ENCODE results near the gene PHF19. TPM values are rescaled to one million over a fixed set of nuclear protein-coding genes. Genes with fewer than 3 reads are reported as not detected.

The PHF19 gene
- total and polyA plus RNA-seq, 9 donors: 16.8 to 56.0 (median 40.2) TPM

DNA sequence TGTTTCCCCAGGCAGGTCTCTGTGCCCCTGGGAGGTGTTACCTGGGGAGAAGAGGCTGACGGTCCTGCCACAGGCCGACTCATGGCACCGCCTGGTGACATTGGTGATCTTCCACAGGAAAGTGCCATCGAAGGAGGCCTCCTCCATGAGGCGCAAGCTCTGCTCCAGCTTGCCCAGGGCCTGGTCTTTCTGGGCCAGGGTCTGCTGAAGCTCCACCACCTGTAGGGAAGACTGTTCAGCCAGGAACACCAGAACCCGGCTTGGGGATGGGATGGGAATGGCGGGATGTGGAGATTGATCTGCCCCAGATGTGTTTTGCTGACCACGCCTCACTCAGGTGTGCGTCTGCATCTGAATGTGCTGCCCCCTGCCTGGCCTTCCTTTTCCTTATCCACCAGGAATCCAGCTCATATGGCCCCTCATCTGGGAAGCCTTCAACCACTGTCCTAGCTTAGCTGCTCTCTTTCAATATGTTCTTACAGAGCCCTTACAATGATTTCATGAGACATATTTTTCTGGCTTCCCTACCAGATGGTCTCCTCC lies 34.4 kb upstream of the PHF19 start:
- Histone ChIP-seq H3K4me3 (no peak overlapping the region), H3K36me3 (no peaks in the 10 kb centered on the region), H3K27ac (no peak overlapping the region), H3K27me3 (no peaks in the 10 kb centered on the region), H3K4me1 (ENCODE audit: insufficient read depth) (peaks cover 2% of the 10 kb centered on the region), H3K9me3 (no peaks in the 10 kb centered on the region)
- no peak for TF ChIP-seq POLR2A (IDR thresholded peaks at IDR 0.05)
- TF ChIP-seq, protein P1, sequence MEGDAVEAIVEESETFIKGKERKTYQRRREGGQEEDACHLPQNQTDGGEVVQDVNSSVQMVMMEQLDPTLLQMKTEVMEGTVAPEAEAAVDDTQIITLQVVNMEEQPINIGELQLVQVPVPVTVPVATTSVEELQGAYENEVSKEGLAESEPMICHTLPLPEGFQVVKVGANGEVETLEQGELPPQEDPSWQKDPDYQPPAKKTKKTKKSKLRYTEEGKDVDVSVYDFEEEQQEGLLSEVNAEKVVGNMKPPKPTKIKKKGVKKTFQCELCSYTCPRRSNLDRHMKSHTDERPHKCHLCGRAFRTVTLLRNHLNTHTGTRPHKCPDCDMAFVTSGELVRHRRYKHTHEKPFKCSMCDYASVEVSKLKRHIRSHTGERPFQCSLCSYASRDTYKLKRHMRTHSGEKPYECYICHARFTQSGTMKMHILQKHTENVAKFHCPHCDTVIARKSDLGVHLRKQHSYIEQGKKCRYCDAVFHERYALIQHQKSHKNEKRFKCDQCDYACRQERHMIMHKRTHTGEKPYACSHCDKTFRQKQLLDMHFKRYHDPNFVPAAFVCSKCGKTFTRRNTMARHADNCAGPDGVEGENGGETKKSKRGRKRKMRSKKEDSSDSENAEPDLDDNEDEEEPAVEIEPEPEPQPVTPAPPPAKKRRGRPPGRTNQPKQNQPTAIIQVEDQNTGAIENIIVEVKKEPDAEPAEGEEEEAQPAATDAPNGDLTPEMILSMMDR (IDR thresholded peaks at IDR 0.05): no peak
- TF ChIP-seq EP300 (IDR thresholded peaks at IDR 0.05): no peak
- WGBS, 3 donors: 89 to 95% (median 94%) methylated on average over 9 of the region's 9 CpGs
- intact Hi-C loops (cut with DNase I): no loop called here
- DNase-seq: no peak

DNA sequence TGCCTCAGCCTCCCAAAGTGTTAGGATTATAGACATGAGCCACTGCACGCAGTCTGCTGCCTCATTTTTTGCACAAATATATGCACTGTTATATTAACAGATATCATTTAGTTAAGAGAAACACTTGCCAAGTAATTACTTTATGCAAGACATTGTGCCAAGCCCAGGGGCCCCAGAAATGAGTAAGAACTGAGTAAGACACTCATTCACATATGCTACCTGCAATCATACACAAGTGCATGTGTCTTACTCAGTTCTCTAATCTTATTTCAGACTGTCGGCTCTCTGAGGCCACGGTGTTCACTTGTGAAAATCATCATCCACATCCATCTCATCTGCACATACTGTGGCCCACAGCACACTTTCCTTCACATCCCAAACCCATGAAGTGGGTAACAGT lies 33.7 kb upstream of the PHF19 start:
- no peak overlapping the region for H3K27ac ChIP-seq
- H3K4me3 ChIP-seq: no peak overlapping the region
- intact Hi-C loops (cut with DNase I): no loop called here
- H3K9me3 ChIP-seq: no peaks in the 10 kb centered on the region
- H3K36me3 ChIP-seq: no peaks in the 10 kb centered on the region
- H3K27me3 ChIP-seq: no peaks in the 10 kb centered on the region
- 90 to 99% (median 94%) methylated on average over 3 of the region's 3 CpGs for WGBS, 3 donors
- TF ChIP-seq, protein P1 (IDR thresholded peaks at IDR 0.05): no peak
- TF ChIP-seq POLR2A (IDR thresholded peaks at IDR 0.05): no peak
- no peak for TF ChIP-seq EP300 (IDR thresholded peaks at IDR 0.05)
- no peak for DNase-seq
- H3K4me1 ChIP-seq (ENCODE audit: insufficient read depth): no peaks in the 10 kb centered on the region

DNA sequence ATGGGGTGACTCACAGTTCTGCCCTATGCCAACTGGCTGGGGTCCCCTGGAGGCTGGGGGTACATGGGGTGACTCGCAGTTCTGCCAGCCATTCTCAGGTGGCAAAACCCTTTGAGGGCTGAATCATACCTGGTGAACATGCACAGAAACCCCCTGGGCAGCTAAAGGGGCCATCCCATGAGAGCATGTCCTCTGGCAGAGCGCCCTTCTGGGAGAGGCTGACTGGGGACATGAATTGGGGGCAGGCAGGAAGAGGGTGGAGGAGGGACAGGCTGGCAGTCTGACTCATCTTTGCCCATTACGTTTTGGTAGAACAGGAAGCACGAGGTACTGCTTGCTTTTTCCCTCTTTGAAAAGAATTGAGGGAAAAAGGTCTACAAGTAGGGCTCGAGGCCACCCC lies 32.9 kb upstream of the PHF19 start:
- H3K27me3 ChIP-seq: no peaks in the 10 kb centered on the region
- no peak overlapping the region for H3K4me3 ChIP-seq
- no peaks in the 10 kb centered on the region for H3K36me3 ChIP-seq
- DNase-seq: peak in 1 of 5 donors; percentile 16
- WGBS, 3 donors: 80 to 86% (median 84%) methylated on average over 5 of the region's 5 CpGs
- no peak overlapping the region for H3K27ac ChIP-seq
- no peaks in the 10 kb centered on the region for H3K9me3 ChIP-seq
- intact Hi-C loops (cut with DNase I): no loop called here
- no peaks in the 10 kb centered on the region for H3K4me1 ChIP-seq (ENCODE audit: insufficient read depth)
- TF ChIP-seq EP300 (IDR thresholded peaks at IDR 0.05) (no peak), POLR2A (IDR thresholded peaks at IDR 0.05) (no peak)

DNA sequence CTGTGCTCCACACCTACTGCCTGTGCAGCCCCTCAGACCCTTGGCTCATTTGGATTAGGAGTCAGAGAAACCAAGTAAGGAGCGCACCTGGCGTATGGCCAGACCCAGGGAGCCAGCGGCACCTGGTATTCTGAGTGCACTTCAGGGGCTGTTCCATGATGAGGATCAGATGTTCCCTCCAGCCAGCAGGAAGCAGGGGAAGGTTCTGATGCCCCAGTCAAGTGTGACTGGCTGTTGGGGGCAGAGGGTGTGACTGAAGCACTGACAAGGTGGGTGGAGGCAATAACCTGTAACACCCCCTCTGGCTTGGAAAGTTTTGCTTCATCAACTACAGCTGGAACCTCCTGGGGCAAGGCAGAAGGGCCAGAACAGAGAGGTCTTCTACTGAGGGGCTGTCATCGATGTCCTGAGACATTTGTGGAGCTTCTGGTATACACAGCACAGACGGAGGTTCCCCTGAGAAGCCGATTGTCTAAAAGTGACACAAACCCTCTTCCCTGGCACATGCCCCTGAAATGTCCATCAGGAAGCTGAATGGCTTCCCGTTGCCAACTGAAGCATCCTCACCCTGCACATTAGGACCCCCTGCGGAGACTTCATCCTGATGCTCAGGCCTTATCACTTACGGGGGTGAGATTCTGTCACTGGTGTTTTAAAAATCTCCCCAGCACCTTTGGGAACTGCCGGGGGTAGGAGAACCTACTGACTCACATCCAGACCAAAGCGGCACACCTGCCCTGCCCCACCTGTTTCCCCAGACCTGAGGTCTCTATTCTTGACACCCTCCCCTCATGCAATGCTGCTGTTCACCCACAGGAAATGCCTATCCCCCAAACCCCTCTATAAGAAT lies 28.6 kb upstream of the PHF19 start:
- TF ChIP-seq POLR2A (IDR thresholded peaks at IDR 0.05): no peak
- TF ChIP-seq EP300 (IDR thresholded peaks at IDR 0.05): no peak
- TF ChIP-seq, protein P1 (IDR thresholded peaks at IDR 0.05): no peak
- intact Hi-C loops (cut with DNase I): no loop called here
- WGBS, 3 donors: 84 to 88% (median 85%) methylated on average over 11 of the region's 11 CpGs
- Histone ChIP-seq H3K27ac (no peak overlapping the region), H3K4me1 (ENCODE audit: insufficient read depth) (no peaks in the 10 kb centered on the region), H3K36me3 (no peaks in the 10 kb centered on the region), H3K4me3 (no peak overlapping the region), H3K27me3 (no peaks in the 10 kb centered on the region), H3K9me3 (no peaks in the 10 kb centered on the region)
- DNase-seq: peak in 1 of 5 donors; percentile 15

DNA sequence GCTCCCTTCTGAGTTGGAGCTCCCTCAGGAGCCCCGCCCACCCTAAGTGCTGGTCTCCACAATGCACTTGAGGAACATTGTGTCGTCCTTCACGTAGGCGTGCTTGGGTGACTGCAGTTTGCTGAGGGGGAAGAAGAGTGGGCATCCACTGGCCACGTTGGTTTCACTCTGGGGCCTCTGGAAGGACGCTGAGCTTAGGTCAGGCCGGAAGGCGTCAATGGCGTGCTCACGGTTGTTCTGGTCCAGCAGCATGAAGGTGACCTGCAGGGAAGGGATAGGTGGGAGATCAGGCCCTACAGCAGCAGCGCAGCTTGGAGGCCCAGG lies 28.0 kb upstream of the PHF19 start:
- no peak for TF ChIP-seq EP300 (IDR thresholded peaks at IDR 0.05)
- Histone ChIP-seq H3K27me3 (no peaks in the 10 kb centered on the region), H3K9me3 (no peaks in the 10 kb centered on the region), H3K4me1 (ENCODE audit: insufficient read depth) (no peaks in the 10 kb centered on the region), H3K27ac (no peak overlapping the region), H3K36me3 (no peaks in the 10 kb centered on the region), H3K4me3 (no peak overlapping the region)
- no peak for DNase-seq
- intact Hi-C loops (cut with DNase I): no loop called here
- WGBS, 3 donors: 94 to 98% (median 98%) methylated on average over 11 of the region's 11 CpGs

All from ovary (tissue), 9 donors.